ENCODE results near the gene APPBP2.
"Not testable (repeated sequence)": the region's sequence is repeated elsewhere in the genome, so short reads cannot be mapped to it uniquely, and the experiment has no call there.

Gene APPBP2

DNA sequence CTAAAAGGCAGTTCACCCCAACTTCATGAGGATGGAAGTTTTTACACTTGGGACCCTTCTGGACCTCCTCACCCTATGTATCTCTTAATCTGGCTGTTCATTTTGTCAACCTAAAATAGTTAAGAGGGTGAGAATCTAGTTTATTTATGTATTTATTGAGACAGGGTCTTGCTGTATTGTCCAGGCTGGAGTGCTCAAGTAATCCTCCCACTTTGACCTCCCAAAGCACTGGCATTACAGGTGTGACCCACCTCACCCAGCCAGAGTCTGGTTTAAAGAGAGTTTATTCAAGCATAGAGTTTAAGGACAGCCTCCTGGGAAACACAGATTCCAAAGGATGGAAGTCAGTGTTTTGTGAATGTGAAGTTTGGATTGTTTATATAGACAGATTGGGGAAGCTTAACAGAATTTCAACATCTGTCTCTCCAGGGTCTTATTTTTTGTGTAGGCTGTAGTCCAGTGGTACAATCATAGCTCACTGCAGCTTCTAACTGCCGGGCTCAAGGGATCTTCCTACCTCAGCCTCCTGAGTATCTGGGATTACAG, 8.0 kb upstream of the APPBP2 start:
- no peak for DNase-seq

DNA sequence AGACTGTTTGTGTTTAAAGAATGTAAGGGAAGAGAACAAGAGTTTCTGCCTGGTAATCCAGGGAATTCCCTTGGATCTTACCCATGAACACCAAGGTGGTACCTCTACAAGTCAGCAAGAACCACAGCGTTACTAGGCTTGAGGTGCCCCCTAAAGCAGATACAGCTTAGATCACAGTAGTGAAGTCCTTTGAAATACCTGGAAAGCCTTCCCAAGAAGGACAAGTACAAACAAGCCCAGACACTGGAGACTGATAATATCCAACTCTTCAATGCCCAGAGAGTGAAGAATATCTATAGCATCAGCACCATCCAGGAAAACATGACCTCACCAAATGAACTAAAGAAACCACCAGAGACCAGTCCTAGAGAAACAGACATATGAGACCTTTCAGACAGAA, 3.8 kb upstream of the APPBP2 start:
- DNase-seq, result no peak

GRCh38 chr17:60528828-60529227, 2.8 kb upstream of the APPBP2 start:
- DNase-seq, result no peak

DNA sequence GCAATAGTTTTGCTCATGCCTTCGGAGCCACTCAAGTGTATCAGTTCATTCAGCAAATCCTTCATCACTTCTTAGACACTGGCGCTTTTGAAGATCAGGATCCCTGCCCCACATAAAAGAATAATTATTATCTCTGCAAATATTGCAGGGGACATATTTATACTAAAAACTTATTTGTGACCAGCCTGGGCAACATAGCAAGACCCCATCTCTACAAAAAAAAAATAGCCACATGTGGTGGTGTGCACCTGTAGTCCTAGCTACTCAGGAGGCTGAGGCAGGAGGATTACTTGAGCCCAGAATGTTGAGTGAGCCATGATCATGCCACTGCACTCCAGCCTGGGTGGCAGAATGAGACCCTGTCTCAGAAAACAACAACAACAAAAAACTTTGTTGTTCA, 1.7 kb upstream of the APPBP2 start:
- DNase-seq, result no peak

DNA sequence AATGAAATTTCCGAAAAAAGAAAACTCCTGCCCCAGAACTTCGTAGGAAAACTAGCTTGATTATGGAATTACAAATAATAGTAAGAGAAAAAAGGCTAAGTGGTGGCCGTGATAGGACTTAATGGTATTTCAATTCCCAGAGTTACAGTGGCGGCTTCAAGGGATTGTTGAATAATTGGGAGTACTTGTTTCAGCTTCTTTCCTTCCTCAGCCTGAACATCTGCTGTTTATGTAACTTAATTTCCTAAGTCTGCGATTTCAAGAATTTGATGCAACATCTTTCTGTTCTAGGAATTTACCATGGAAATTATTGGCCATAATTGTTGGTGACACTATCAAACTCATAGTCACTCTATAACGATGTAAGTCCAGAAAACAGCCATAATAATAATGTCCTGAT, 684 bp upstream of the APPBP2 start:
- DNase-seq, result no peak

GRCh38 chr17:60525328-60525684, 736 bp downstream of the APPBP2 start:
- DNase-seq, result no peak

DNA sequence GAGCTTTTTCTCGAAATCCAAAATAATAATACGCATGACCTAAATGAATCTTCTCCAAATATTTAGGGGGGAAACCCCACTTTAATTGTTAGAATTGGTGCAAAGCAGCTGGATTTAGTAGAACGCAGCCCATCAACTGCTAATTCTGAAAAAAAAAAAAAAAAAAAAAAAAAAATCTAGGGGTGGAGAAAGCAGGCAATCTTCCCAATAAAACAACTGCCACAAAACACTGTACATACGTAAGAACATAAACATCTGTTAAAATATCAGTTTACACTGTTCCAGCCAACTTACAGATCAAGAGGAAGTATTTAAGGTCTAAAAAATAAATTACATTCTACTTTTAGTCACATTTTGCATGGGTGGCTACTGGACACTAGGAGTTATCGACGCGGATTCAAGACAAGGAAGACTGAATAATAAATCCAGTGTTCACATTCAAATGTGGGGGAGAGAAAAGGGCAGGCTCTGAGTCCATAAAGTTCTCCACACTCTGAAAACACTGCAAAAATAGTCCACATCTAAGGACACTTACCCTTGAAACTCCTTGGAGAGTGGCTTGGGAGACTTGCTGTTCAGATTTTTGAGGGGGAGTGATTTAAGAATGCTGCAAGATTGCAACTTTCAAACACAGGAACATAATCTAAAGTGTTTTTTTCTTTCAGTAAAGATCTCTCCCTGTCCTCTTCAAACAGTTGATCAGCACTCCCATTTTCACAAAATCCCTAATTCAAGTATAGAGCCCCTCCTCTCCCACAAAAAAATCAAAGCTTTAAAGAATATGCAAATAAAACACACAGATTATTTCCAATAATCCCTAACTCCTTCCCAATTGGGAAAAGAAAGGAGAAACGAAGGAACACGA, 1.3 kb downstream of the APPBP2 start:
- DNase-seq, result peak; percentile 20

- no peak for DNase-seq
These were observed 2.2 kb downstream of the APPBP2 start for GRCh38 chr17:60523822-60524221.

- DNase-seq, result no peak
These were observed 3.0 kb downstream of the APPBP2 start for GRCh38 chr17:60522889-60523626.

DNA sequence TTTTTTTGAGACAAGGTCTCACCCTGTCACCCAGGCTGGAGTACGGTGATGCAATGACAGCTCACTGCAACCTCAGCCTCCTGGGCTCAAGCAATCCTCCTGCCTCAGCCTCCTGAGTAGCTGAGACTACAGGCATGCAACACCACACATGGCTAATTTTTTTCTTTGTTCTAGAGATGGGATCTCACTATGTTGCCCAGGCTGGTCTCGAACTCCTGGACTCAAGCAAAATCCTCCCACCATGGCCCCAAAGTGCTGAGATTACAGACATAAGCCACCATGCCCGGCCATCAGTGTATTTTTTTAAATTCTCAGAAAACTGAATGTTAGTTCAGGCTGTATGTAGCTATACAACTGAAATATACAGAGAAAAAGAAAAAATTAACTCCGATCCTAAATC, 6.2 kb downstream of the APPBP2 start:
- DNase-seq, result no peak

GRCh38 chr17:60515683-60516082, 10.4 kb downstream of the APPBP2 start:
- DNase-seq, result not testable (repeated sequence)

GRCh38 chr17:60515199-60515598, 10.8 kb downstream of the APPBP2 start:
- not testable (repeated sequence) for DNase-seq

DNA sequence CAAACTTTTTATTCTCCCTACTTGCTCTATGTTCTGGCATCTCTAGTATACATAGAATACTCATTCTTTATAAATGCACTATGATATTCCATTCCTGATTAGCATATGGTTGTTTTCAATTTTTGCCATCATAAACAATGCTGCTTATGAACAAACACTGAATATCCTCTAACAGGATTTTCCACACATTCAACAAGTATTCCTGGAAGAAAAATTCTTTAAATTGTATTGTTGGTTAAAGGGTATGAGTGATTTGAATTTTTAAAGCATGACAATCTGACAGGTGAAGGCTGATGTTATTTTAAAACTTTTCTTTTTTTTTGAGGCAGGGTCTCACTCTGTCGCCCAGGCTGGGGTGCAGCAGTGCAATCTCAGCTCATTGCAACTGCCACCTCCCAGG, 11.5 kb downstream of the APPBP2 start:
- no peak for DNase-seq

DNA sequence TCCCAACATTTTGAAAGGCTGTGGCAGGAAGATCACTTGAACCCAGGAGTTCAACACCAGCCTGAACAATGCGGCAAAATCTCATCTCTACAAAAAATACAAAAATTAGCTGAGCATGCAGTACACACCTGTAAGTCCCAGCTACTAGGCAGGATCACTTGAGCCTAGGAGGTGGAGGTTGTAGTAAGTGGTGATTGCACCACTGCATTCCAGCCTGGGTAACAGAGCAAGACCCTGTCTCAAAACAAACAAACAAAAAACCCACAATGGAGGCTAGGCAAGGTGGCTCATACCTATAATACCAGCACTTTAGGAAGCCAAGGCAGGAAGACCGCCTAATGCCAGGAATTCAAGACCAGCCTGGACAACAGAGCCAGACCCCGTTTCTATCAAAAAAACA, 12.0 kb downstream of the APPBP2 start:
- DNase-seq, result no peak

- DNase-seq, result no peak
These were observed 13.0 kb downstream of the APPBP2 start for GRCh38 chr17:60513014-60513413.

DNA sequence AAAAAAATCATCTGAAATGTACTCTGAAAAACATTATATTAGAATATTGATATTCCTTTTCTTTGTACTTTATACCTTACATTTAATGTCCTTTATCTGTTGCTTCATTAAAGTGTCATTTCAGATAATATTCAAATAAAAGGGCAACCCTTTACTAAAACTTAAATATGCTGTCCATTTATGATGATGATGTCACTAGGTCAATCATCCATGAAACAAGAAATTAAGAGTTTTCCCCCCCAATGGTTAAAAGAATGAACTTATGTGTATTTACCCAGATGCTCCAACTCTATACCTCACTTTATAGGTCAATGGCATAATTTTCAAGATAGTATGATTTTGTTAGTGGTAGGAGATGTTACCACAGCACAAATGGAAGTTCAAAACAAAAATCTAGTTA, 15.3 kb downstream of the APPBP2 start:
- no peak for DNase-seq

DNA sequence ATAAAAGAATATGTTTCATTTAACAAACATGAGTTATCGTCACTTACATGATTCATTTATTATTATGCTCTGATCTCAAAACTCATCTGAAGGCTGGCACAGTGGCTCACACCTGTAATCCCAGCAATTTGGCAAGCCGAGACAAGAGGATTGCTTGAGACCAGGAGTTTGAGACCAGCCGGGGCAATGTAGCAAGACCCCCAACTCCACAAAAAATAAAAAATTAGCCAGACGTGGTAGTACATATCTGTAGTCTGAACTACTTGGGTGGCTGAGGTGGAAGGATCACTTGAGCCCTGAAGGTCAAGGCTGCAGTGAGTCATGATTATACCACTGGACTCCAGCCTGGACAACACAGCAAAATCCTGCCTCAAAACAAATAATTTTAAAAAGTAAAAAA, 16.0 kb downstream of the APPBP2 start:
- DNase-seq, result no peak

DNA sequence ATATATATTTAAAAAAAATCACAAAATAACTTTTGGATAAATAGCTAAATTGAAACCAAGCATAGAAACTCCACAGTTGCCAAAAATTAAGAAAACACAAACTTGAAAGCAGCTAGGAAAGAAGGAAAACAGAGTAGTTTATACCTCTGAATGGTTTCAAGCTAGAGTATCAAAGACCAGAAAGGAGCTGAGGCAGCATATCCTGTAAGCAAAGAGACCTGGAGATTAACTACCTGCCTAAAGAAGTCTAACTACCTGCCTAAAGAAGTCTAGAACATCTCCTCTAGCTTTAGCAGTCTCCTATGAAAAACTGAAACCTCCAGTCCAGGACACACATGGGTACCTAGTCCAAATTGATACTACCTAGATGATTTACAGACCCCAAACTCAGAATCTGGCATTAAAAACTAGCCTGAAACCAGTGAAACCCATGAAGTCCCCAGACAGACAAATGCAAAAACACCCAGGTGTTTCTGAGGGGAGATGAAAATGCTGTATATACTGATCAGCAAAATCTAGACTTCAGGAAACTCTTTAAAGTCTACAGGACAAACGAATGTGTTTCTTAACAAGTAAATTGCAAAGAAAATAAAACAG, 17.6 kb downstream of the APPBP2 start:
- DNase-seq, result no peak

GRCh38 chr17:60506312-60506711, 19.7 kb downstream of the APPBP2 start:
- DNase-seq, result no peak

- no peak for DNase-seq
These were observed 23.9 kb downstream of the APPBP2 start for GRCh38 chr17:60502145-60502544.

DNA sequence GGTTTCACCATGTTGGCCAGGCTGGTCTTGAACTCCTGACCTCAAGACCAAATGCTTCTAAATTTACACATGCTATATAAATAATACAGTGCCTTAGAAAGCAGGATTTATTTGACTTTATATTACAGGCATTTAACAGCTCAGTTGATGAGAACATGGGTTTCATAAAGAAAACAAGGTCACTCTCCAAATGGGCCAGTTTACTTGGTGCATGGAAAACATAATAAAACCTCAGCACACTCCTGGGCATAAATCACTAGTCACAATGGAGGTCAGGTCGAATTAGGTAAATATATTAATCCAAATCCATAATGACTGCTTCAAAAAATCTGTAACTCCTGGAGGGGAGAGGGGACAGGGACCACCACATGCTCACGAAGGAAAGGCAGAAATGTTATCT, 24.5 kb downstream of the APPBP2 start:
- no peak for DNase-seq

DNA sequence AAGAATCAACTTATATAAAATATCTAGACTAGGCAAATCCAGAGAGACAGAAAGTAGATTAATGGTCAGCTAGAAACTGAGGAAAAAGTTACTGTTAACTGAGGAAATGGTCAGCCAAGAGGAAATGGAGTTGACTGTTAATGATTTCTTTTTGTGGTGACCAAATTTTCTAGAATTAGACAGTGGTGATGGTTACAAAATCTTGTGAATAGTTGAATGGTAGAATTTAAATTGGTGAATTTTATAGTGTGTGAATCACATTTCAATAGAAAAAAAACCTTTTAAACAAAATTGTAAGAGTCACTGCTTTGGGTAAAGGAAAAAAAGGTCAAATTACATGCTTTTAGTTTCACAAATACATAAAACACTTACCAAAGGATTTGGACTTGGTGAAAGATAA, 30.0 kb downstream of the APPBP2 start:
- DNase-seq, result no peak

DNA sequence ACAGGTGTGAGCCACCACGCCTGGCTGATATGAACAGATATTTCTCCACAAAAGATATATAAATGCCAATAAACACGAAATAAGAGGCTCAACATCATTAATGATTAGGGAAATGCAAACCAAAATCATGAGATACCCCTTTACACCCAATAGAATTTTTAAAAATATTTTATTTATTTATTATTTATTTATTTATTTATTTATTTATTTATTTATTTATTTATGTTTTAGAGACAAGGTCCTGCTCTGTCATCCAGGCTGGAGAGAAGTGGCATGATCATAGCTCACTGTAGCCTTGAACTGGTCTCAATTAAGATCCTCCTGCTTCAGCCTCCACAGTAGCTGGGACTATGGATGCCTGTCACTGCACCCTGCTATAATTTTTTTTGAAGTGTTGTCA, 30.8 kb downstream of the APPBP2 start:
- no peak for DNase-seq

DNA sequence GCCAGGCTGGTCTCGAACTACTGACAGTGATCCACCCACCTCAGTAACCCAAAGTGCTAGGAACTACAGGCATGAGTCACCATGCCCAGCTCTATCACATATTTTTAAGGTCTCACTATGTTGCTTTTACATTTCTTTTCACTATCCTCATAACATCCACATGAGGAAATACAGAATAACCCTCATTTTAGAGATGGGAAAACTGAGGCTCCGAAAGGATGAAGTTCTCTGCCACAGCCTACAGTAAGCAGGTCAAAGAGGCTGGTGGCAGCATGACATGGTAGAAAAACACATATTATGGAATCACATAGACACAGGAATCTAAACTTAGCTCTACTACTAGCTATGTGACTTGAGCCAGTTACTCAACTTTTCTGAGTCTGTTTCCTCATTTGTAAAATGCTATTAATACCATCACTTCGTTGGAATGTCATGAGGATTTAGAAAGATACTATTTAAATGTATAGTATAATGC, 32.2 kb downstream of the APPBP2 start:
- DNase-seq, result no peak
